MM.1S (cell line): Measurements from ENCODE around the gene OR2A5.

Source experiments
- DNase-seq: peaks from one replicate; pipeline ENCODE4 v3.0.0-alpha.2; 2015
- H2AFZ ChIP-seq: fragments of 300-600 bp; sonication (generic); 2 replicates; pipeline ENCODE4 v1.6.0; 2016; ENCODE audit warnings: antibody characterized with exemption, low read length
- H3F3A ChIP-seq: fragments of 300-600 bp; sonication (generic); 2 replicates; pipeline ENCODE4 v1.6.1; 2016; ENCODE audit warnings: mild to moderate bottlenecking, antibody characterized with exemption, low read length, moderate library complexity, mixed read lengths; ENCODE audit not compliant: insufficient read depth
- H3K27ac ChIP-seq: fragments of 300-600 bp; sonication (generic); 2 replicates; pipeline ENCODE4 v1.5.1; 2016; ENCODE audit warnings: mild to moderate bottlenecking, low read length
- H3K27me3 ChIP-seq: fragments of 300-600 bp; sonication (generic); replicated peaks from 2 replicates; pipeline ENCODE4 v1.6.0; 2016; ENCODE audit warnings: low read length; ENCODE audit not compliant: insufficient read depth
- H3K36me3 ChIP-seq: fragments of 300-600 bp; sonication (generic); replicated peaks from 2 replicates; pipeline ENCODE4 v1.6.1; 2016; ENCODE audit warnings: mild to moderate bottlenecking, low read length, mixed read lengths; ENCODE audit not compliant: insufficient read depth
- H3K4me1 ChIP-seq: fragments of 300-600 bp; sonication (generic); 2 replicates; pipeline ENCODE4 v1.6.1; 2016; ENCODE audit warnings: low read length, mixed read lengths
- H3K4me2 ChIP-seq: fragments of 300-600 bp; sonication (generic); 2 replicates; pipeline ENCODE4 v1.6.0; 2016; ENCODE audit warnings: low read depth, low read length
- H3K4me3 ChIP-seq: fragments of 300-600 bp; sonication (generic); 2 replicates; pipeline ENCODE4 v1.5.1; 2016; ENCODE audit warnings: low read length, mixed read lengths
- H3K79me2 ChIP-seq: fragments of 300-600 bp; sonication (generic); 2 replicates; pipeline ENCODE4 v1.6.1; 2016; ENCODE audit warnings: mixed run types, low read length, mixed read lengths
- H3K9ac ChIP-seq: fragments of 300-600 bp; sonication (generic); 2 replicates; pipeline ENCODE4 v1.6.1; 2016; ENCODE audit warnings: low read length, mixed read lengths
- H3K9me2 ChIP-seq: fragments of 300-600 bp; sonication (generic); replicated peaks from 2 replicates; pipeline ENCODE4 v1.6.1; 2016; ENCODE audit warnings: mild to moderate bottlenecking, low read length, mixed read lengths; ENCODE audit not compliant: insufficient read depth
- H3K9me3 ChIP-seq: fragments of 300-600 bp; sonication (generic); replicated peaks from 2 replicates; pipeline ENCODE4 v1.6.1; 2016; ENCODE audit warnings: mild to moderate bottlenecking, low read length, mixed read lengths; ENCODE audit not compliant: insufficient read depth
- H4K20me1 ChIP-seq: fragments of 300-600 bp; sonication (generic); 2 replicates; pipeline ENCODE4 v1.6.1; 2016; ENCODE audit warnings: mild to moderate bottlenecking, low read length, moderate library complexity, mixed read lengths; ENCODE audit not compliant: insufficient read depth
- CTCF ChIP-seq: fragments of 300-600 bp; sonication (generic); IDR thresholded peaks from 2 replicates; pipeline ENCODE4 v1.5.1; 2016; ENCODE audit warnings: antibody characterized with exemption, low read length, mixed read lengths
- EZH2 ChIP-seq: fragments of 300-600 bp; sonication (generic); optimal IDR thresholded peaks from 2 replicates; pipeline ENCODE3; 2017; ENCODE audit warnings: low read depth, mild to moderate bottlenecking, antibody characterized with exemption, low read length, mixed read lengths
- EZH2phosphoT487 ChIP-seq: fragments of 300-600 bp; sonication (generic); IDR thresholded peaks from 2 replicates; pipeline ENCODE4 v1.6.1; 2018; ENCODE audit warnings: antibody characterized with exemption, low read length

OR2A5 gene

DNA sequence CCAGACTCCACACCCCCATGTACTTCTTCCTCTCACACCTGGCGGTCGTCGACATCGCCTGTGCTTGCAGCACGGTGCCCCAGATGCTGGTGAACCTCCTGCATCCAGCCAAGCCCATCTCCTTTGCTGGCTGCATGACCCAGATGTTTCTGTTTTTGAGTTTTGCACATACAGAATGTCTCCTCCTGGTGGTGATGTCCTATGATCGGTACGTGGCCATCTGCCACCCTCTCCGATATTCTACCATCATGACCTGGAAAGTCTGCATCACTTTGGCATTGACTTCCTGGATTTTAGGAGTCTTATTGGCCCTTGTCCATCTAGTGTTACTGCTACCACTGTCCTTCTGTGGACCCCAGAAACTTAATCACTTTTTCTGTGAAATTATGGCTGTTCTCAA lies 25.6 kb downstream of the OR2A5 start:
- TF ChIP-seq CTCF (no peak), EZH2phosphoT487 (no peak), EZH2 (no peak)
- Histone ChIP-seq H3K27ac (no peak overlapping the region), H2AFZ (no peak overlapping the region), H3K9me2 (no peaks in the 10 kb centered on the region), H3K9me3 (no peaks in the 10 kb centered on the region), H3K9ac (no peak overlapping the region), H3K4me2 (no peak overlapping the region), H3K4me3 (no peak overlapping the region), H3K36me3 (no peaks in the 10 kb centered on the region), H3K79me2 (no peaks in the 10 kb centered on the region), H3K27me3 (no peaks in the 10 kb centered on the region), H3F3A (no peaks in the 10 kb centered on the region), H4K20me1 (no peaks in the 10 kb centered on the region), H3K4me1 (no peaks in the 10 kb centered on the region)
- no peak for DNase-seq

- Histone ChIP-seq H3F3A (no peaks in the 10 kb centered on the region), H3K9me2 (no peaks in the 10 kb centered on the region), H3K9me3 (no peaks in the 10 kb centered on the region), H3K4me2 (no peak within 1 kb of the TSS), H3K4me1 (no peaks in the 10 kb centered on the region), H3K9ac (no peak within 1 kb of the TSS), H4K20me1 (no peaks in the 10 kb centered on the region), H2AFZ (no peak within 1 kb of the TSS), H3K27ac (no peak within 1 kb of the TSS), H3K27me3 (no peaks in the 10 kb centered on the region), H3K79me2 (no peaks in the 10 kb centered on the region), H3K36me3 (no peaks in the 10 kb centered on the region), H3K4me3 (no peak within 1 kb of the TSS)
- no peak for DNase-seq
- TF ChIP-seq CTCF, result no peak
These were observed 37.2 kb downstream of the OR2A5 start, which contains the start of gene OR2A12 for GRCh38 chr7:144085978-144086377. Gene OR2A12, plus strand, starts transcription at chr7:144086278. Its CDS starts 8,830 bp downstream, at chr7:144095108.

GRCh38 chr7:144086730-144087129 lies 38.0 kb downstream of the OR2A5 start:
- TF ChIP-seq EZH2phosphoT487, result no peak
- H3K4me2 ChIP-seq, result no peak overlapping the region
- no peak for DNase-seq

GRCh38 chr7:144087230-144087629 lies 38.5 kb downstream of the OR2A5 start:
- Histone ChIP-seq H3K4me1 (no peaks in the 10 kb centered on the region), H4K20me1 (no peaks in the 10 kb centered on the region), H3K9me2 (no peaks in the 10 kb centered on the region), H3K79me2 (no peaks in the 10 kb centered on the region), H3K9me3 (no peaks in the 10 kb centered on the region), H3F3A (no peaks in the 10 kb centered on the region), H3K27ac (no peak overlapping the region), H3K9ac (no peak overlapping the region), H2AFZ (no peak overlapping the region), H3K27me3 (no peaks in the 10 kb centered on the region), H3K4me2 (no peak overlapping the region), H3K4me3 (no peak overlapping the region), H3K36me3 (no peaks in the 10 kb centered on the region)
- no peak for DNase-seq
- TF ChIP-seq CTCF (no peak), EZH2 (no peak), EZH2phosphoT487 (no peak)

More at GRCh38 chr7:144086730-144087129, 38.0 kb downstream of the OR2A5 start:
- H3K9me2 ChIP-seq, result no peaks in the 10 kb centered on the region
- H3K4me1 ChIP-seq, result no peaks in the 10 kb centered on the region
- H3K4me3 ChIP-seq, result no peak overlapping the region
- no peaks in the 10 kb centered on the region for H3K36me3 ChIP-seq
- H3K27ac ChIP-seq, result no peak overlapping the region
- no peaks in the 10 kb centered on the region for H3F3A ChIP-seq
- H3K9ac ChIP-seq, result no peak overlapping the region
- H2AFZ ChIP-seq, result no peak overlapping the region
- no peaks in the 10 kb centered on the region for H3K27me3 ChIP-seq
- H4K20me1 ChIP-seq, result no peaks in the 10 kb centered on the region
- no peaks in the 10 kb centered on the region for H3K9me3 ChIP-seq
- H3K79me2 ChIP-seq, result no peaks in the 10 kb centered on the region
